Uterine smooth muscle cell (primary cell): ENCODE results near the gene SNRNP35. TPM values are rescaled to one million over a fixed set of nuclear protein-coding genes. Genes with fewer than 3 reads are reported as not detected.

Experiments
- total RNA-seq: library from RNA; depleted of rRNA; stranded (reverse); fragments of >200 nt; gene quantifications from 2 replicates; pipeline ENCODE4 v1.2.3, GENCODE V29; 2014

The SNRNP35 gene
- total RNA-seq: 15.1 and 15.9 TPM in 2 replicates

GRCh38 chr12:123457980-123458779 is at the start of gene SNRNP35:
SNRNP35 (plus strand) TSS chr12:123458139; CDS start chr12:123465541, 7,402 bp downstream.

GRCh38 chr12:123436017-123436964 is 21.6 kb upstream of the SNRNP35 start, which contains the start of gene RILPL2:
RILPL2 (minus strand) TSS chr12:123436684; CDS start chr12:123436420, 264 bp downstream.

Other genes starting within 250 kb of the SNRNP35 start
- 51.9 and 84.8 TPM in 2 replicates for gene MPHOSPH9, start 225.0 kb upstream of the SNRNP35 start, total RNA-seq
- gene MTRFR, start 224.7 kb upstream of the SNRNP35 start, total RNA-seq: 12.9 and 16.1 TPM in 2 replicates
- gene CDK2AP1, start 186.3 kb upstream of the SNRNP35 start, total RNA-seq: 133 and 134 TPM in 2 replicates
- 37.4 and 41.2 TPM in 2 replicates for gene SBNO1, start 93.3 kb upstream of the SNRNP35 start, total RNA-seq
- 58.9 and 60.4 TPM in 2 replicates for gene KMT5A, start 74.0 kb upstream of the SNRNP35 start, total RNA-seq
- 3.0 and 3.5 TPM in 2 replicates for gene RILPL2, start 21.5 kb upstream of the SNRNP35 start, total RNA-seq
- 7.9 and 12.4 TPM in 2 replicates for gene RILPL1, start 75.6 kb downstream of the SNRNP35 start, total RNA-seq
- gene TMED2, start 126.4 kb downstream of the SNRNP35 start, total RNA-seq: 571 and 583 TPM in 2 replicates
- 24.2 and 24.6 TPM in 2 replicates for gene DDX55, start 144.0 kb downstream of the SNRNP35 start, total RNA-seq
- gene EIF2B1, start 175.5 kb downstream of the SNRNP35 start, total RNA-seq: 57.9 and 124 TPM in 2 replicates
- 44.7 and 69.1 TPM in 2 replicates for gene GTF2H3, start 175.7 kb downstream of the SNRNP35 start, total RNA-seq
- 12.7 and 13.6 TPM in 2 replicates for gene TCTN2, start 213.0 kb downstream of the SNRNP35 start, total RNA-seq